ENCODE measurements around the gene ZEB2. TPM values are rescaled to one million over a fixed set of nuclear protein-coding genes. Genes with fewer than 3 reads are reported as not detected.

Gene ZEB2
- total RNA-seq, 2 donors from 2014 or later: 22.5 to 58.2 TPM

DNA sequence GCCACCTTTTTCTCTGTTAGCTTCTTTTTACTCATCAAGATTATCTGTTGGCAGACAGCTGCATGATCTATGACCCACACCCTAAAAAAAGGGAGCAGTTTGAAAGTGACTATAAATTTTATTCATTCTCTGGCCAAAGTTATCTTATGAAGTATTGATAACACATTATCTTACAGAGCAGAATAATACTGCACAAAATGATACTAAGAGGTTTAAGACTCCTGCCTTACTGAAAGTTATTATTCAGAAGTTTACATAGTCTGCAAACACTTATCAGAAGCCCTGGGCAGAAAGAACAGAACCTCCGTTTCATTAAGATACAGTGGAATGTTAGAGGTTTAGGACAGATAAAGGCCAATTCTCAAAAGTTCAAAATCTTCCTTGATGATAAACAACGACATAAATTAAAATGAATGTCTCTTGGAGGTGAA lies 78.2 kb downstream of the ZEB2 start:
- DNase-seq: no peak
- Mint-ChIP-seq H3K27me3 (ENCODE audit: low read depth) (peaks cover 6% of the 10 kb centered on the region), H3K4me1 (ENCODE audit: low read depth) (no peaks in the 10 kb centered on the region), H3K4me3 (no peak overlapping the region), H3K36me3 (ENCODE audit: insufficient read depth in 2 of 2) (peaks cover 0 to 2% of the 10 kb centered on the region in 2 donors), H3K9me3 (no peaks in the 10 kb centered on the region), H3K27ac (no peak overlapping the region)
- no peak for ATAC-seq (replicated peaks in 1 of 2)

GRCh38 chr2:144439993-144440392 lies 79.9 kb downstream of the ZEB2 start:
- Mint-ChIP-seq H3K4me1 (ENCODE audit: low read depth) (no peaks in the 10 kb centered on the region), H3K9me3 (no peaks in the 10 kb centered on the region), H3K27me3 (ENCODE audit: low read depth) (no peaks in the 10 kb centered on the region), H3K36me3 (ENCODE audit: insufficient read depth in 2 of 2) (no peaks in the 10 kb centered on the region), H3K27ac (peak overlapping the region; percentile 19), H3K4me3 (no peak overlapping the region)
- ATAC-seq (replicated peaks in 1 of 2) (no peak), DNase-seq (no peak)

DNA sequence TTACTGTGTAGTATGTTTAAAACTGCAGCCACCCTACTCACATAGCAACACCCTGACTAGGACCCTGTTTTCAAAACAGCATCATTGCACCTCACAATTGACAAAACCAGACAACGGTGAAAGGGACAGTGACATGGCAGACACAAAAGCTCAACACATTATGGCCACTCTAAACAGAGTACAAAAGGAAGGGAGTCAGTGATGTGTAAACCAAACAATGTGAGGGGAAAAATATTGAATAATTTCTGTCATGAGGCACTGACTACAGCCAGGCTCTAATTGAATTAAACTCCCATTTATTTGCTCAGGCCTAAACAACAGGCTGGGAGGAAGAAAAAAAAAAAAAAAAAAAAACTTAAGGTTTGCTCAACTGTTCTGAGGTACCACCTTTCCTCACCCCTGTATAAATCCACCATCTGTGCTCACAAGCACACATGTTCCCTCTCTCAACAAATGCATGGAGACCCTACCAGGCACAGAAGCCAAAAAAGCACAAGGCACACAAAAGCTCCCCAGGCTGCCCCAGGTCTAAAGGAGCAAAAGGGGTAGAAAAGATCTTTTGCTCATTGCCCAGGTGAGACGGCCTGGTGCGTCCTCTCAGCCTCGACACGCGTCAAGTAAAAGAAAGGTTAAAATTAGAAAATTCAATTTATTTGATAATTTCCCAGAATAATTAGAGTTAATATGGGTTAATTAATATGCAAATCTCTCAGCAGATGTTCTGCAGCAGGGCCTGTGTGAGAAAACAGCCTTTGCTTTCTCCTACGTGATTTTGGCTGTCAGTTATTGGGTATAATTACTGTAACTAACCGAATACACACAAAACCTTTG lies 80.9 kb downstream of the ZEB2 start:
- Mint-ChIP-seq H3K4me3 (no peak overlapping the region), H3K27ac (no peak overlapping the region), H3K4me1 (ENCODE audit: low read depth) (no peaks in the 10 kb centered on the region), H3K36me3 (ENCODE audit: insufficient read depth in 2 of 2) (no peaks in the 10 kb centered on the region), H3K9me3 (no peaks in the 10 kb centered on the region), H3K27me3 (ENCODE audit: low read depth) (no peaks in the 10 kb centered on the region)
- no peak for DNase-seq
- no peak for ATAC-seq (replicated peaks in 1 of 2)

DNA sequence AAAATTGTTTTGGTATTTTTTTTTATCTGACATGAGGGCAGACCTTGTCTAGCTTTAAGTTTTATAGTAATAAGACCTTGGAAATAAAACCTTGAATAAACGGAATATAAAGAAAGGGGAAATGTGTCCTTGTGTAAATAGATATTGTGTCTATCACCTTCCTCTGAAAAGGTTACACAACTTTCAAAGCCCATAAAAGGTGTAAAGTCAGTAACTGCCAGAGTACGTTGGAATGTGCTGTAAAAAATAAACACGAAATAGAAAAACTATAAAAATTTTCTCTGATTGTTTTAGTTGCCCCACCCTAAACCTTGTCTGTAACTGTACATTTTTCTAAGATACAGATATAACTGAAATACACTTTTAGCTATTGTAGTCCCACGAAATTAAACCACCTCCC lies 82.3 kb downstream of the ZEB2 start:
- no peaks in the 10 kb centered on the region for H3K4me1 Mint-ChIP-seq (ENCODE audit: low read depth)
- ATAC-seq (replicated peaks in 1 of 2): no peak

DNA sequence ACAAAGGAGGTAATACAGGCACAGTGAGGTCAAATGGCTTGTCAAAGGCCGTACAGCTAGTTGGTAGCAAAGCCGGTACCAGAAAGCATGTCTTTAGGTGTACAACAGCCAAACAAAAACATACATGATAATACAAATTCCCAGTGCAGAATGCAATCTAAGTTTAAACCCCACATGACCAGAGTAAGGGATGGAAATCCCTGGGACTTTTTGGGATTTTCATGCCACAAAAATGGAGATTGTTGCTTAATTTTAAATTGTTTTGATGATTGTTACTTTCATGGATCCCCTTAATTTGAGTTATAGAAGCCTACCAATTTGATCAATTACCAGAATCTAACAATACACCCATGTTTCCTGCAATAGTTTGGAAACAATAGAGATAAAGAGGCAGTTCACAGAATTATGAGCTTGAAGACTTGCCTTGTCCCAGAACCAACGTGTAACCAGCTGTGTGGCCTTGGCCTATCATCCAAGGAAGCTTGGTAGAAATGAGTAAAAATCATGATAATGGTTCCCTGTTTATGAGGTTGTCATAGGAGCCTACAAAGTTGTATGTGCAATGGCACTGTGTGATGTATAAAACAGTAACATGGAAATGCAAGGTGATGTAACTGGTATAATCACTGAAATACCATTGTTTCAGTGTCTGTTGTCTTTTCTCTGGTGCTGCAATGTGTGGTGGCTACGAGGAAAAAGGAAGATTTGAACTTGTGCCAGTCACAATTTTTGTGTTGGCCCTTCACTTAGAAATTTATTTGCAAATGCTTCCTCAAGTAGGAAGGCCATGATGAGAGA lies 85.3 kb downstream of the ZEB2 start:
- DNase-seq (no peak), ATAC-seq (replicated peaks in 1 of 2) (no peak)
- H3K4me1 Mint-ChIP-seq (ENCODE audit: low read depth): no peaks in the 10 kb centered on the region
- no peak overlapping the region for H3K4me3 Mint-ChIP-seq
- H3K27me3 Mint-ChIP-seq (ENCODE audit: low read depth): no peaks in the 10 kb centered on the region
- no peaks in the 10 kb centered on the region for H3K36me3 Mint-ChIP-seq (ENCODE audit: insufficient read depth in 2 of 2)
- no peak overlapping the region for H3K27ac Mint-ChIP-seq
- no peaks in the 10 kb centered on the region for H3K9me3 Mint-ChIP-seq

More for the DNA sequence above, 82.3 kb downstream of the ZEB2 start:
- Mint-ChIP-seq H3K27ac (peak overlapping the region; percentile 38), H3K9me3 (no peaks in the 10 kb centered on the region), H3K36me3 (ENCODE audit: insufficient read depth in 2 of 2) (no peaks in the 10 kb centered on the region), H3K27me3 (ENCODE audit: low read depth) (no peaks in the 10 kb centered on the region), H3K4me3 (no peak overlapping the region)
- no peak for DNase-seq

GRCh38 chr2:144432921-144433320 lies 87.0 kb downstream of the ZEB2 start:
- Mint-ChIP-seq H3K4me1 (ENCODE audit: low read depth) (no peaks in the 10 kb centered on the region), H3K4me3 (no peak overlapping the region), H3K9me3 (no peaks in the 10 kb centered on the region), H3K27me3 (ENCODE audit: low read depth) (no peaks in the 10 kb centered on the region), H3K27ac (no peak overlapping the region), H3K36me3 (ENCODE audit: insufficient read depth in 2 of 2) (no peaks in the 10 kb centered on the region)
- DNase-seq (no peak), ATAC-seq (replicated peaks in 1 of 2) (no peak)

- Mint-ChIP-seq H3K27ac (no peak overlapping the region), H3K36me3 (ENCODE audit: insufficient read depth in 2 of 2) (no peaks in the 10 kb centered on the region), H3K4me3 (no peak overlapping the region), H3K27me3 (ENCODE audit: low read depth) (peaks cover 3% of the 10 kb centered on the region), H3K4me1 (ENCODE audit: low read depth) (peaks cover 2% of the 10 kb centered on the region), H3K9me3 (no peaks in the 10 kb centered on the region)
- ATAC-seq (replicated peaks in 1 of 2) (no peak), DNase-seq (no peak)
Observed at GRCh38 chr2:144431998-144432397, 87.9 kb downstream of the ZEB2 start.

DNA sequence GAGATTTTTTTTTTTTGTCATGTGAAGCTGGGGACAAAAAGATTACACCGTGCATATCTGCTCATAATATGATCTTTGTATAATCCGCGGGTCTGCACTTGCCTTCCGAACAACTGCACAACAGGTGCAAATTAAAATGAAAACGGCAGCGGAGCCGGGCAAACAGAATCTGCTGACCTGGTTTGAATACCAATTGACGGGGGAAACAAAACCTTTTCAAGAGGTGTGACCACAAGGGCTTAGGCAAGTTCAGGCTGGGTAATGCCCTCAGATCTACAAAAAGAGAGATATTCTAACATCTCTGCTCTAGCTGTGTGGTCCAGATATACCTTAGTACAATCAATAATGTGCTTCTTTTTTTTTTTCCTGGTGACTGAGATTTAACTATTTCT lies 88.5 kb downstream of the ZEB2 start:
- H3K4me1 Mint-ChIP-seq (ENCODE audit: low read depth): peaks cover 7% of the 10 kb centered on the region
- ATAC-seq (replicated peaks in 1 of 2) (peak in 1 of 2 donors; percentile 38), DNase-seq (no peak)
- H3K9me3 Mint-ChIP-seq: no peaks in the 10 kb centered on the region
- peaks cover 6% of the 10 kb centered on the region for H3K27me3 Mint-ChIP-seq (ENCODE audit: low read depth)
- no peak overlapping the region for H3K4me3 Mint-ChIP-seq
- no peak overlapping the region for H3K27ac Mint-ChIP-seq
- no peaks in the 10 kb centered on the region for H3K36me3 Mint-ChIP-seq (ENCODE audit: insufficient read depth in 2 of 2)

GRCh38 chr2:144430722-144431391 lies 89.1 kb downstream of the ZEB2 start:
- Mint-ChIP-seq H3K36me3 (ENCODE audit: insufficient read depth in 2 of 2) (no peaks in the 10 kb centered on the region), H3K27ac (no peak overlapping the region), H3K9me3 (no peaks in the 10 kb centered on the region), H3K27me3 (ENCODE audit: low read depth) (peaks cover 6% of the 10 kb centered on the region), H3K4me3 (no peak overlapping the region), H3K4me1 (ENCODE audit: low read depth) (peaks cover 11% of the 10 kb centered on the region)
- peak; percentile 49 to 91 for ATAC-seq (replicated peaks in 1 of 2)
- peak in 1 of 2 donors; percentile 16 for DNase-seq

DNA sequence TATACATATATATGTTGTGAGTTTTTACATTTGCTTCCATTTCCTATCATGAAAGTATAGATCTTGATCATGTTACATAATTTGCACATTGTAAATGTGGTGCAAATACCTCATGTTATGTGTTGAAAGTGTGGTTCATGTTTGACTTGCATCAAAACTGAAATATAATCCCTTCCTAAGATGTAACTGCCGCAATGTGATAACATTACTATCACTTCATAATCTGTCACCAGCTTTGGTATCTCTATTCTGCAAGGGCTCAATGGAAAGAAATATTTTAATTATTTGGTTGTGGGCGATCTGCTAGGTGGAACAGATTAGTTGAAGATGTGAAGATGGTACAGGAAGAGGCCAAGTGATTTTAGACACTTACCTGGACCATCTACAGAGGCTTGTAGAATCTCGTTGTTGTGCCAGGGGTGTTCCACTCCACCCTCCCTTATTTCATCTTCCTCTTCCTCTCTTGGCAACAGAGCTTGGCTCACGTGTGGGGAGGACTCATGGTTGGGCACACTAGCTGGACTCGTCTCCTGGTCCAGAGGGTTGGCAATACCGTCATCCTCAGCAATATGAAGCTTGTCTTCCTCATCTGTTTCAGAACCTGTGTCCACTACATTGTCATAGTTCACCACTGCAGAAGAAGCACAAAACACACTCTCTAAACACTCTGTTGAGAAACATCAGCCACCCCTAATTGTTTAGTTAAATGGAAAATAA lies 90.4 kb downstream of the ZEB2 start:
- Mint-ChIP-seq H3K4me1 (ENCODE audit: low read depth) (peaks cover 21% of the 10 kb centered on the region), H3K36me3 (ENCODE audit: insufficient read depth in 2 of 2) (no peaks in the 10 kb centered on the region), H3K4me3 (no peak overlapping the region), H3K9me3 (no peaks in the 10 kb centered on the region), H3K27me3 (ENCODE audit: low read depth) (peaks cover 6% of the 10 kb centered on the region), H3K27ac (no peak overlapping the region)
- no peak for ATAC-seq (replicated peaks in 1 of 2)
- no peak for DNase-seq

GRCh38 chr2:144426981-144427479 lies 92.9 kb downstream of the ZEB2 start:
- no peaks in the 10 kb centered on the region for H3K9me3 Mint-ChIP-seq
- ATAC-seq (replicated peaks in 1 of 2) (no peak), DNase-seq (no peak)
- H3K36me3 Mint-ChIP-seq (ENCODE audit: insufficient read depth in 2 of 2): no peaks in the 10 kb centered on the region
- H3K27me3 Mint-ChIP-seq (ENCODE audit: low read depth): peaks cover 6% of the 10 kb centered on the region
- H3K4me3 Mint-ChIP-seq: peak overlapping the region in 1 of 2 donors; percentile 65
- peak overlapping the region; percentile 73 for H3K27ac Mint-ChIP-seq
- H3K4me1 Mint-ChIP-seq (ENCODE audit: low read depth): peaks cover 28% of the 10 kb centered on the region

DNA sequence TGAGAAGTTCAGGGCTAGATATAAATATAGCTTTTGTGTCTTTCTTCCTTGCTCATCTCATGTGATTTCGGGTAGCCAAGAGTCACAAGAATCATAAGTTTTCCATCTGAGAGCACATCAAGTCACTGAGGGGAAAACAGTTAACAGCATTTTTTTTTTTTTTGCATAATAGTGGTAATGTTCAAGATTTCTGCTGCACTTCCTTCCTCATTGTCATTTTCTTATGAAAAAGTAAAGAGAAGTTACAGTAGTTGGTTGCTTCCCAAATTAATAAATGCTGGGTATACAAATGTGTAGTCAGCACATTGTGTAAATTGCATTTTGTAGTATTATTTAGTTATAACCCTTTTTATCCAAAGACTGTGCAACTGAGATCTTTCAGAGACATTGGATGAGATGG lies 93.6 kb downstream of the ZEB2 start:
- Mint-ChIP-seq H3K27ac (no peak overlapping the region), H3K4me3 (no peak overlapping the region), H3K27me3 (ENCODE audit: low read depth) (peaks cover 7% of the 10 kb centered on the region), H3K4me1 (ENCODE audit: low read depth) (peaks cover 28% of the 10 kb centered on the region), H3K36me3 (ENCODE audit: insufficient read depth in 2 of 2) (no peaks in the 10 kb centered on the region), H3K9me3 (no peaks in the 10 kb centered on the region)
- ATAC-seq (replicated peaks in 1 of 2) (no peak), DNase-seq (no peak)

Measured in activated T-cell treated with anti-CD3 and anti-CD28 coated beads, Interleukin-2, amount 50 U/mL, for 72 hours (primary cell).